SU-DHL-6 (cell line): ENCODE measurements around the gene ENKD1.

Experiments
- EZH2phosphoT487 ChIP-seq: fragments of 200-600 bp; sonication (generic), shearing (Covaris generic); conservative IDR thresholded peaks from 2 replicates; pipeline ENCODE4 v1.6.1; 2018; ENCODE audit warnings: mild to moderate bottlenecking, antibody characterized with exemption, low read length, moderate library complexity, mixed read lengths
- TF ChIP-seq, protein P1 (sequence below): fragments of 200-600 bp; sonication (generic); IDR thresholded peaks from one replicate; pipeline ENCODE4 v1.5.1; 2017; ENCODE audit warnings: antibody characterized with exemption, mild to moderate bottlenecking, low read length, moderate library complexity; ENCODE audit not compliant: insufficient read depth, poor library complexity, severe bottlenecking

DNA sequence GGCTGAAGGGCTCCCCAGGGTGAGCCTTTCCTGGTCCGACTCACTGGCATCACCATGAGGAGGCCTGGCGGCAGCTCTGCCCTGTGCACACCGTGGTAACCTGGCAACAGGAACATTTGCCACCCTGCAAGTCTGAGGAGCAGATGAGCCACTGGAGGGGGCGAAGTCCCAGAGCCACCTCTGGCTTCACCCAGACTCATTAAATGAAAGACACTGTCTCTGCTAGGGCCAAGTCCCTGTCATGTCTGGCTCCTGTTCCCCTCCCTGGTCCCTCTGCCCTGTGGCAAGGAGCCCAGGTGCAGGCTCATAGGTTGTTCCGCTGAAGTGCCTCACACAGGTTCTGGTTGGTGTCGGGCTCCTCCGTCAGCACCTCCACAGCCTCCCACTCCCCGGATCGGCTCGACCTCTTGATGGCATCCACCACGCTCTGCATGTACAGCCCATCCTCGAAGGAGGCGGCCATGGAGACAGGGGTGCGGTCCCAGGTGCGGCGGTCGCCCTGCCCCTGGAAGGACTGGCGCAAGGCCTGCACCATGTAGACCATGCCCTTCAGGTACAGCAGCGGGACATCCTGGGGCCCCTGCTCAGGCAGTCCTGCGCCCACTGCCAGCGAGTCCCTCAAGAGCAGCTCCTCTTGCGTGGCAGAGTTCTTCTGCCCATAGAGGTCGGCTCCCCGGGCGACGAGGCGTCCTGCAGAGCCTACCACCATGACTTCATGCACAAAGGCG, 8.5 kb upstream of the ENKD1 start:
- TF ChIP-seq, protein P1, sequence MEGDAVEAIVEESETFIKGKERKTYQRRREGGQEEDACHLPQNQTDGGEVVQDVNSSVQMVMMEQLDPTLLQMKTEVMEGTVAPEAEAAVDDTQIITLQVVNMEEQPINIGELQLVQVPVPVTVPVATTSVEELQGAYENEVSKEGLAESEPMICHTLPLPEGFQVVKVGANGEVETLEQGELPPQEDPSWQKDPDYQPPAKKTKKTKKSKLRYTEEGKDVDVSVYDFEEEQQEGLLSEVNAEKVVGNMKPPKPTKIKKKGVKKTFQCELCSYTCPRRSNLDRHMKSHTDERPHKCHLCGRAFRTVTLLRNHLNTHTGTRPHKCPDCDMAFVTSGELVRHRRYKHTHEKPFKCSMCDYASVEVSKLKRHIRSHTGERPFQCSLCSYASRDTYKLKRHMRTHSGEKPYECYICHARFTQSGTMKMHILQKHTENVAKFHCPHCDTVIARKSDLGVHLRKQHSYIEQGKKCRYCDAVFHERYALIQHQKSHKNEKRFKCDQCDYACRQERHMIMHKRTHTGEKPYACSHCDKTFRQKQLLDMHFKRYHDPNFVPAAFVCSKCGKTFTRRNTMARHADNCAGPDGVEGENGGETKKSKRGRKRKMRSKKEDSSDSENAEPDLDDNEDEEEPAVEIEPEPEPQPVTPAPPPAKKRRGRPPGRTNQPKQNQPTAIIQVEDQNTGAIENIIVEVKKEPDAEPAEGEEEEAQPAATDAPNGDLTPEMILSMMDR = no peak
- TF ChIP-seq EZH2phosphoT487 = no peak
